NCI-H146 treated with DMSO at 0.1 percent for 48 hours (cell line): ENCODE data around the gene RPS15.
"Not testable (repeated sequence)": the region's sequence is repeated elsewhere in the genome, so short reads cannot be mapped to it uniquely, and the experiment has no call there.

Experiments
- DNase-seq: peaks from one replicate; lab custom pipeline; 2025; ENCODE audit not compliant: unreplicated experiment; lab: John Stamatoyannopoulos, UW

The RPS15 gene

DNA sequence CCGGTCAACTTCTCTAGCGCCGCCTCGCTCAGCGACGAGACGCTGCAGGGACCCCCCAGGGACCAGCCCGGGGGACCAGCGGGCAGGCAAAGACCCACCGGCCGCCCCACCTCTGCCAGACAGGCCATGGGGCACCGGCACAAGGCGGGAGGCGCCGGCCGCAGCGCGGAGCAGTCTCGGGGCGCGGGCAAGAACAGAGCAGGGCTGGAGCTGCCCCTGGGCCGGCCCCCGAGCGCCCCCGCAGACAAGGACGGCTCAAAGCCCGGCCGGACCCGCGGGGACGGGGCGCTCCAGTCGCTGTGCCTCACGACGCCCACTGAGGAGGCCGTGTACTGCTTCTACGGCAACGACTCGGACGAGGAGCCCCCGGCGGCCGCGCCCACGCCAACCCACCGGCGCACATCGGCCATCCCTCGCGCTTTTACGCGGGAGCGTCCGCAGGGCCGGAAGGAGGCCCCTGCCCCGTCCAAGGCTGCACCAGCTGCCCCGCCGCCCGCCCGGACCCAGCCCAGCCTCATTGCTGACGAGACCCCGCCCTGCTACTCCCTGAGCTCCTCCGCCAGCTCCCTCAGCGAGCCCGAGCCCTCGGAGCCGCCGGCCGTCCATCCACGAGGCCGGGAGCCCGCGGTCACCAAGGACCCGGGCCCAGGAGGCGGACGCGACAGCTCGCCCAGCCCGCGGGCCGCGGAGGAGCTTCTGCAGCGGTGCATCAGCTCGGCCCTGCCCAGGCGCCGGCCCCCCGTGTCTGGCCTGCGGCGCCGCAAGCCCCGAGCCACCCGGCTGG lies 29.5 kb downstream of the RPS15 start:
- no peak for DNase-seq

DNA sequence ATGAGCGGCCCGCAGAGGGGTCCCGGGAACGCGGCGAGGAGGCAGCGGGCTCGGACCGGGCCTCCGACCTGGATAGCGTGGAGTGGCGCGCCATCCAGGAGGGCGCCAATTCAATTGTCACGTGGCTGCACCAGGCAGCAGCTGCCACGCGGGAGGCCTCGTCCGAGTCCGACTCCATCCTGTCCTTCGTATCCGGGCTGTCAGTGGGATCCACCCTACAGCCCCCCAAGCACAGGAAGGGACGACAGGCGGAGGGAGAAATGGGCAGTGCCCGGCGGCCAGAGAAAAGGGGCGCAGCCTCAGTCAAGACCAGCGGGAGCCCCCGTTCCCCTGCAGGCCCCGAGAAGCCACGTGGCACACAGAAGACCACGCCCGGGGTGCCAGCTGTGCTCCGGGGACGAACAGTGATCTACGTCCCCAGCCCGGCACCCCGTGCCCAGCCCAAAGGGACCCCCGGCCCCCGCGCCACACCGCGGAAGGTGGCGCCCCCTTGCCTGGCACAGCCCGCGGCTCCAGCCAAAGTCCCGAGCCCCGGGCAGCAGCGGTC lies 30.2 kb downstream of the RPS15 start:
- DNase-seq: no peak

DNA sequence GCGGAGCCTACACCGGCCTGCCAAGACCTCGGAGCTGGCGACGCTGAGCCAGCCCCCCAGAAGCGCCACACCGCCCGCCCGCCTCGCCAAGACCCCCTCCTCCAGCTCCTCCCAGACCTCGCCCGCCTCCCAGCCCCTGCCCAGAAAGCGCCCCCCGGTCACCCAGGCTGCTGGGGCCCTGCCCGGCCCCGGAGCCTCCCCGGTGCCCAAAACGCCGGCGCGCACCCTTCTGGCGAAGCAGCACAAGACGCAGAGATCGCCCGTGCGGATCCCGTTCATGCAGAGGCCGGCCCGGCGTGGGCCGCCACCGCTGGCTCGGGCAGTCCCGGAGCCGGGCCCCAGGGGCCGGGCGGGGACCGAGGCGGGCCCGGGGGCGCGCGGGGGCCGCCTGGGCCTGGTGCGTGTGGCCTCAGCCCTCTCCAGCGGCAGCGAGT lies 30.6 kb downstream of the RPS15 start:
- DNase-seq: no peak

DNA sequence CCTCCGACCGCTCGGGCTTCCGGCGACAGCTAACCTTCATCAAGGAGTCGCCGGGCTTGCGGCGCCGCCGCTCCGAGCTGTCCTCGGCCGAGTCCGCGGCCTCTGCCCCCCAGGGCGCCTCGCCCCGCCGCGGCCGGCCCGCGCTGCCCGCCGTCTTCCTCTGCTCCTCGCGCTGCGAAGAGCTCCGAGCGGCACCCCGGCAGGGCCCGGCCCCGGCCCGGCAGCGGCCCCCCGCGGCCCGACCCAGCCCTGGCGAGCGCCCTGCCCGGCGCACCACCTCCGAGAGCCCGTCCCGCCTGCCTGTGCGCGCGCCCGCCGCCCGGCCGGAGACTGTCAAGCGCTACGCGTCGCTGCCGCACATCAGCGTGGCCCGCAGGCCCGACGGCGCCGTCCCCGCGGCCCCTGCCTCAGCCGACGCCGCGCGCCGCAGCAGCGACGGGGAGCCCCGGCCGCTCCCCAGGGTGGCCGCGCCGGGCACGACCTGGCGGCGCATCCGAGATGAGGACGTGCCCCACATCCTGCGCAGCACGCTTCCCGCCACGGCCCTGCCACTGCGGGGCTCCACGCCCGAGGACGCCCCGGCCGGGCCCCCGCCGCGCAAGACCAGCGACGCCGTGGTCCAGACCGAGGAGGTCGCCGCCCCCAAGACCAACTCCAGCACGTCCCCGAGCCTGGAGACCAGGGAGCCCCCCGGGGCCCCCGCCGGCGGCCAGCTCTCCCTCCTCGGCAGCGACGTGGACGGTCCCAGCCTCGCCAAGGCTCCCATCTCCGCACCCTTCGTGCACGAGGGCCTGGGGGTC lies 31.3 kb downstream of the RPS15 start:
- no peak for DNase-seq

DNA sequence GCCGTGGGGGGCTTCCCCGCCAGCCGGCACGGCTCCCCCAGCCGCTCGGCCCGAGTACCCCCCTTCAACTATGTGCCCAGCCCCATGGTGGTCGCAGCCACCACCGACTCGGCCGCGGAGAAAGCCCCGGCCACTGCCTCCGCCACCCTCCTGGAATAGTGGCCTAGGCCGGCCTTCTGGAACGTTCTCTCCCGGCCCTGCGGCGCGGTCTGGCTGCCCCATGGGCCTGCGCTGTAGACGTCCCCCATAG lies 31.8 kb downstream of the RPS15 start:
- DNase-seq: no peak

DNA sequence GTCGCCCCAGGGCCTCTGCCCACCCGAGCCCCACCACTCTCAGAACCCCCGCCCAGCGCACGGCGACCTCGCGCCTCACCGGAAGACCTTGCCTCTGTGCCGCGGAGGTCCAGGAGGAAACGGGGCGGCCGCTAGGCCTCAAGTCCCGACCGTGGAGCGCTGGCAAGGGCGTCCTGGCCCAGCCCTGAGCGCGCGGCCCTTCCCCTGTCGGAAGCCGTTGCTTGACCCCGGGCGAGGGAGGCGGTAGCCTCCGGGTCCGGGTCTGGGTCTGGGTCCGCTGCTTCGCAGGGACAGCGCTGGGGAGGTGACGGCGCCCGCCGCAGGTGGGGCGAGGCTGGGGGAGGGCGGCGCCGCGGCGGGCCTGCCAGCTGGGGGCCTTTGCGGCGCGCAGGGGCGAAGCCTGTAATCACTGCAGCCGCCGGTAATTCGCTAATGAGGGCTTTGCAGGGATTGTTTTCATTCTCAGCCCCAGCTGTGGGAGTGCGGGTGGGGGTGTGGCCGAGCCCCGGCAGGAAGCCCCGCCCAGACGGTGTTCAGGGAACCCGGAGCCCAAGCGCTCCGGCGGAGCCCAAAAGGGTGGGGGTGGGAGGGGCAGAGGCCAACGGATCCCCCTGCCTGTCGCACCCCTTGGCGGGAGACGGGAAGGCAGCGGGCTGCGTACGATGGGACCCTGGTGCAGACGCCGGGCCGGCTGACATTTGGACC lies 32.3 kb downstream of the RPS15 start:
- DNase-seq: peak; percentile 27

DNA sequence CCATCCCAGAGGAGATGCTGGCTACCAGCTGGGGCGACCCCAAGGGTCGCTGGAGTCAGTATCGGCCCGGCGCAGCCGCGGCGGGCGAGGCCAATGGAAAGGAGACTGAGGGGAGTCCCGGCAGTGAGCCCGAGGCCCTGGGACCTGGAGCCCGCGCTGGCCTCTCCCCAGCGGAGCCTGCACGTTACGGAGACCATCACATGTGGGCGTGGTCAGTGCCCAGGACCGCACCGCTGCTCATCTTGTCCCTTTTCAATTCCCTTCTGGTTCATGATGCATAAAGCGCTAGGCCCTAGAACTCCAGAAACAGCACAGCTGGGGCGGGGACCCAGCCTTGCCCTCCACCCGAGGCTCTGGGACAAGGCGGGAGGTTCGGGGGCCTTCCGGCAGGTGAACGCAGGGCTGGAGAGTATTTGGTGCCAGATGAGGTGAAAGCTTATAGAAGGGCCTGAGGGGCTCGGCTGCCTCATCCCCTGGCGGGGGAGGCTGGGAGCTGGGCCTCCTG lies 32.9 kb downstream of the RPS15 start:
- DNase-seq: no peak

DNA sequence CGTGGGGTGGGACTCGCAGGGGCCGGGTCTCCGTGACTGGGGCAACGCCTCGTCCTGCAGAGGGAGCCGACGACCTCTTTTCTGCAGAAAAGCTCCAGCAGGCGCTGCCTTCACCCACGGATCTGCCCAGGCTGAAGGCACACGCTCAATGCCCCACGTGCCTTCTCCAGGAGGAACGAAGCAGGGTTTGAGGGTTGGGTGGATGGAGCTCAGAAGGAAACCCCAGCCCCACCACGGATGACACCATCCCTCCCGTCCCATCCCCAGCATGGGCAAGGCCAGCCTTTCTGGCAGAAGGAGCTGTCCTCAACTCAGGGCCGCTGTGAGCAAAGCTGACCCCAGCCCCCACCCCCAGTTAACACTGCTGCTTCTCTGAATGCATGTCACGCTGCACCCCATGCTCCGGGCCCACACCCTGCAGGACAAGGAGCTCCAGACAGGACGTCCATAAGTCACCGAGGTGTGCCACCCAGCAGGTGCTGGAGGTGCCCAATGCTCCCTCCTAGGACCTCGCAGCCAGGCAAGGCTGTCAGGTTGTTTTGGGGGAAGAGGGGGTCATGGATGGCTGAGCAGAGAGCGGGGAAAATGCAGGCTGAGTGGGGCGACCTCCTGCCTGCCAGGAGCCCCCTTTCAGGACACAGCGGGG lies 33.4 kb downstream of the RPS15 start:
- no peak for DNase-seq

DNA sequence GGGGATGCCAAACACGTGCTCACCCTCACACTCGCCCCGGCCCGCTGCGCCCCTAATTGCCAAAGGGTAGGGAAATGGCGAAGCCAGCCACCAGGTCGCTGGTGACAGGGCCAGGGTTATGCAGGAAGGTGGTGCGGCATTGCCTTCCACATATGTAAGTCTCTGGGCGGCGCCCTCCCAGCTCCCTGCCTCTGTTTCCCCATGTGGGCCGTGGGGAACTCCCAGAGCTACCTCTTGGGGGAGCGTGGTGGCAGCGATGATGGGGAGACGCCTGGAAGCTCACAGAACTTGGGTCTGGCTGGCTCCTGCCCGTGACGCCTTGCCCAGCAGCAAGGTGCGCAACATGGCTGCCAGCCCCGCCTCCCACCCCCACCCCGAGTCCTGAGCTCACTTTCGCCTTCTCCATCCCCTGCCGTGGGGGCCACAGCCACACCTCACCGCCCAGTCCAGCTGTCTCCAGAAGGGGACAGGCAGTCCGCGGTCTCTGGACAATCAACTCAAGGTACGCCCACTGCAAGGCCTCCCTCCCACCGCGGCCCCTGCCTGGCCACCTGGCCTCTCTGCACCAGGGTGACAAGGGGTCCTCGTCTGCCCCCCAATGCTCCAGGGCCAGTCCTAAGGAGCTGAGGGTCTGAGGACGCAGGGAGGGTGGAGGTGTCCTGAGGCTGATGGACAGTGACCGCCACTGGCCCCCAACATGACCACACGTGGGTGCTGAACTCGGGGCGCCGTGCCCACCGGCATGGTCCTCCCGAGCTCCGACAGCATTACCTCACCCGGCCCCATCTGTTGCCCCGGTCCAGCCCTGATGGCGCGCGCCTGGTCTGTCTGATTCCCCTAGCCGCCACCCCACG lies 34.3 kb downstream of the RPS15 start:
- DNase-seq: no peak

DNA sequence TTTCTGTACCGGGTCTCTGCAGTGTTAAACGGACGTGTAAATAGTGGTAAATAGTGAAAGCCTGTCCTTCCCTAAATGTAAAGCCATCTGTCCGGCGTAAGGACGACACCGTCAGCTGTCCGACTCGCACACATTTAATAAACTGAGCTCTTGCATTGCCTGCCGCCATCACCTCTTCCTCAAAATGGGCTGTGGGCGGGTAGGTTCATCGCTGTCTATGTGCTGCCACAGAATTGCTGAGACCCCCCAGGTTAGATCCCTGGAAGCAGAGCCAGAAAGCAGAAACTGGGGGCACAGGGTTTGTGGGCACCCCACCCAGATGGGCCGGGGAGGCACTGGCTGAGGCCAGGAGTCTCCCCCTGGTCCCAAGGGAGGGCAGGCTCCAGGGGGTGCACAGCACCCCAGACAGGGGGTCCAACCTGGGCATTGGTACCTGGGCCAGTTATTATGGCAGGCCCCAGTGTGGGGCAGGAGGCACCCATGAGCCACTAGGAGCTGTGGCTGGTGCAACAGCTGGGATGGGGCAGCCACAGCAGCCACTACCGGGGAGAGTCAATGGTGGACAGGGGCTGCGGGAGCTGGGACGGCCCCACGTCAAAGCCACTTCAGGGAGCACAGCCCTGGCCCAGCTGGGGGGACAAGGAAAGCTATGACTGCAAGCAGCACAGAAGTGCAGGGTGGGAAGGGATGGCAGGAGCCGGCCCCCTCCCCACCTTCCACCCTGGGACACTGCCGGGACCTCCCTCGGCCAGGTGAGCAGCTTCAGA lies 35.1 kb downstream of the RPS15 start:
- no peak for DNase-seq

DNA sequence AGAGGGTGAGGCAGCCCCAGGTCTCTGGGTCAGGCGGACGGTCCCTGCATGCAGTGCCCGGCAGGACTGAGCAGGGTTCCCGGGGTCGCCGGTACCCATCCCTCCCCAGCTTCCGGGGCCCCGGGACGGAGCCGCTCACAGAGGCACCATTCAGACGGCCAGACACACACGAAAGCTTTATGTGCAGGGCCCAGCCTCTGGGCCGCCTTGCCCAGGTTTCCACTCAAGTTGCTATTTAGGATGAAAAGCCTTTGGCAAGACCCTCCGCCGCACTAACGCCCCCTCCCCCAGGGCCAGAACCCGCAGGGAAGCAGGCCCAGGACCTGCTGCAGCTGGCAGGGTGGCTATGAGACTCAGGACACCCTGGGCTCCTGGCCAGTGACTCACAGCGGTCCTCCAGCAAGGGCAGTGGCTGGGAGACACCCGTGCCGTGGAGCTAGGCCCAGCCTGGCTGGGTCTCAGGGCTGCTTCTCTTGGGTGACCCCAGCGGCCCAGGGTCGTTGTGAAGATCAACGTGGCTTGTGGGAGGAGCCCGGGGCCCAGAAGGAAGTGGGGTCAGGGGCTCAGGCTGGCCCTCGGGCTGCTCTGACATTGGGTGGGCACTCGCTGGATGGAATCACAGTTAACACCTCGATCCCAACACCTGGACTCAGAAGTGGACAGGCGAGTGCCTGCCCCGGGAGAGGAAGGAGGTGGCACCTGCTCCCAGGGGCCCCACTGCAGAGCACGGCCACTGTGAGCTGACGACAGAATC lies 36.0 kb downstream of the RPS15 start:
- DNase-seq: no peak

DNA sequence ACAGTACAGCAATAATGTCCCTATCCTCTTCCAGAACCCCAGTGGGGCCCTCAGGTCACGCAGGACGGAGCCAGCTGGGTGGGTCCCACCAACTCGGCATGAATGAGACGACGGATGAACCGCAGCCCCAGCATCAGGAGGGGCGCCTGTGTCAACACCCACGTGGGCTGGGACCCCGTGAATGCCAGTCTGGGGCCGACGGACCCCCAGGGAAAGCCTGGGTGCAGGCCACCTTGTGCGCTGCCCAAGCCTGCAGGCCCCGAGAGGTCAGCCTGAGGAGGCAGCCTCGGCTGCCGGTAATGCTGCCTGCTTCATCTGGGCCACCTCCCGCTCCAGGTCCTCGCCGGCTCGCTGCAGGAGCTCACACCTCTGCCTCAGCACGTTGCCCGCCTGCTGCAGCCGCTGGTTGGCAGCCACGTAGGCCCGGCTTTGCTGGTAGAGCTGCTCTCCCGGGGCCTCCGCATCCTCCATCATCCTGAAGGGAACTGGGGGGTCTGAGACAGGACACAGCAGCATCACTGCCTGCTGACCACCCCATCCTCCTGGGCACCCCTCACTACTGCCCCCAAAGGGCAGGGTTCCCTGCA lies 36.7 kb downstream of the RPS15 start:
- no peak for DNase-seq

DNA sequence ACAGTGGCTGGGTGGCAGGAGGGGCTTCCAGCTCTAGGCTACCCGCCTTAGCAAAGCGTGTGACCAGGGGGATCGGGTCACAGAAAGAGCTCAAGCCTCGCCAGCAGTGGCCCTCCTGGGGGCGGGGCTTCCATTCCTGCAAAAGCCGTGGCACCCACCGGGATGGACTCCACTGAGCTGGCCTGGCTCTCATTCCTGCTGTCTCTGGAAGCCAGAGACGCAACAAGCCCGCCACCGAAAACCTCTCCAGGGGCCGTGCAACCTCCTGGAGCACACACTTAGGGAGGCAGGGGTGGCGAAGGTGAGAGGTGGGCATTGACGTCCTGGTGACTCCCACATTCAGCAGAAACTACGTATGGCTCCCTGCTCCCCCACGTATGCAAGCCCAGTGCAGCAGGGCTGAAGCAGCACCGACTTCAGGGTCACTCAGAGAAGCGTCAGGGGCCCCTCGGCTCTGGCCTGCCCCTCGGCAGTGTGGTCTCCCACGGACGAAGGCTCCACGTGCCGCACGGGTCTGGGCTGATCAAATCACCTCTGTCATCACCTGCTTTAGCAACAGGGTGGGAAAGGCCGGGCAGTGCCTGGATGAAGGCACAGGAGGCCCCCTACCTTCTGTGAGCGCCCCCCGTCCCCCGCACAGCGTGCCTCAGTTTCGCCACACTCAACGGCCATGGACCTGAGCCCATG lies 37.7 kb downstream of the RPS15 start:
- no peak for DNase-seq

DNA sequence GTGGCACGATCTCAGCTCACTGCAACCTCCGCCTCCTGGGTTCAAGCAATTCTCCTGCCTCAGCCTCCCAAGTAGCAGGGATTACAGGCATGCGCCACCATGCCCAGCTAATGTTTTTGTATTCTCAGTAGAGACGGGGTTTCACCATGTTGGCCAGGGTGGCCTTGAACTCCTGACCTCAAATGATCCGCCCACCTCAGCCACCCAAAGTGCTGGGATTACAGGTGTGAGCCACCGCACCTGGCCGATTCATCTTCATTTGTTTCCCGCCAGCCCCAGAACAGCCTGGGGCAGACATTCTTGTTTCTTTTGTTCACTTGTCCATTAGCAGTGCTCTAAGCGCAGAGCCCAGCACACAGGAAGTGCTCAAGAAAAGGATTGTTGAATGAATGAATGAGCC lies 38.9 kb downstream of the RPS15 start:
- DNase-seq: not testable (repeated sequence)

DNA sequence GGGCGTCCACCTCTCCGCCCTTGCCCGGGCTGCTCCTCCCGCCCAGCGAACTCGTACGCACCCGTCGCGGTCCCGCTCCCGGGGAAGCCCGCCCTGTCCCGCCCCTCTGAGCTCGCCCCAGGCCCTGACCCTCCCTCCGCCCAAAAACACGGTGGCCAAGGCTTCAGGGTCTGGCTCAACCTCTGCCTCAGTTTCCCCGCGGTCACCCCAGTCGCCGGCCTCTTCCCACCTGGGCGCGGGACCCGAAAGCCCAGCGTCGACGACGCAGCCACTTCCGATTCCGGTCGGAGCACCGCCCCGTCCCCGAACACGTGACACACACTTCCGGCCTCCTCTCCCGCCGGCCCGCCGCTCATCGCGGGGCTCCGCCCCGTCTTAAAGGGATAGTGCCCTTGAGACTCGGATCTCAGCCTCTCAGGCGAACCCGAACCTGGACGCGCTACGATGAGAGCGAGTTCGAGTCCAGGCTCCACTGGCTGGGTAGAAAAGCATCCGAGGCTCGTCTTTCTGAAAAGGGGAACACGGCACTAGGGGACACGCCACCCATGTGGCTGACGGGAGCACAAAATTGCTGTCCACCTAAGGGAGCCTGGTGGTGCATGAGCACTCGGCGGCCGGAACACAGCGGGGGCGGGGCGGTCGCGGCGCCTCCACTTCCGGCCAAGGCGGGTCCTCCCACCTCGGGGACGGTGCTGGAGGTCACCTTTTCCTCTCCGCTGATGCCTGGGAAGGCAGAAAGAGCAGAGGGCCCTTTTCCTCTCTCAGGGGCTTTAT lies 40.9 kb downstream of the RPS15 start, which contains the start of gene C19orf25:
Gene C19orf25 (minus strand): TSS at position 282 of the 774 bp plus-strand sequence. CDS start 312 bp downstream, outside the sequence.
- DNase-seq: peak; percentile 66

DNA sequence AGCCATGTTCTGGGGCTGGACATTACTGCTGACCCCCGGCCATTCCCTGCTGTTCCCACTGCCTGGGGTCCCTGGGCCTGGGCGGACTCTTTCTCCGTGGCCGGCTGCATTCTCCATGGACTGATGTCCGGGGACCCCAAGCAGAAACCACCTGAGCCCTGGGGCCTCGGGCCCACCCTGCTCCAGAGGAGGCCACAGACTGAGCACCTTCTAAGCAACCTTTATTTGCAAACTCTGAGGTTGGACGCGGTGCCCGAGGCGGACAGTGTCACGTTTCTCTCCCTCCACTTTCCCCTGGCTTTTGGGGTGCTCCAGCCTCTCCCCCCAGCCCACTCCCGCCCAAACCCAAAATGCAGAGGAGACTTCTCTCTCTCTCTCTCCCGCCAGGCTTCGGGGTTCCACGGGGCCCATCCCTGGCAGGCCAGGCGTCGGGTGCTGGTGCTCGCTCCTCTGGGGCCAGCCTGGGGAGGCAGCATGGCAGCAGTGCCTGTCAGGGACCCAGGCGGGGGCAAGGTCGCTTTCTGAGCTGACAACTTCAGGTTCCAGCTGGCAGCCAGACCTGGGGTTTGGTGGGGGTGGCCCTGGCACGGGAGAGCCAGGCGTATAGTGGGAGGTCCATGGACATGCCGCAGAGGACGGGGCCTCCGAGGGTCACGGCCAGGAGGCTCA lies 43.2 kb downstream of the RPS15 start:
- no peak for DNase-seq
